SK-N-SH (cell line): ENCODE data around the gene LRRC36. TPM values are rescaled to one million over a fixed set of nuclear protein-coding genes. Genes with fewer than 3 reads are reported as not detected.
"Not testable (repeated sequence)": the region's sequence is repeated elsewhere in the genome, so short reads cannot be mapped to it uniquely, and the experiment has no call there.

Experiments used
- CTCF ChIA-PET: fragments of 300-600, 350-600 bp; formaldehyde crosslinking; extraction: SDS; loops from one replicate; lab custom pipeline; 2021; lab: Yijun Ruan, JAX
- POLR2A ChIA-PET: fragments of 350-600 bp; sonication (Branson Sonifier 250); formaldehyde crosslinking; extraction: SDS; loops from one replicate; lab custom pipeline; 2020; ENCODE audit warnings: antibody characterized with exemption, inconsistent platforms; lab: Yijun Ruan, JAX
- DNase-seq: peaks from one replicate; pipeline ENCODE4 v3.0.0; 2012
- H2AFZ ChIP-seq: fragments of 200-600 bp; sonication (generic); 2 replicates; pipeline ENCODE4 v1.8.1; 2016; ENCODE audit warnings: antibody characterized with exemption, mild to moderate bottlenecking, low read depth
- H3F3A ChIP-seq: fragments of 200-600 bp; sonication (generic); replicated peaks from 2 replicates; pipeline ENCODE3; 2016; ENCODE audit warnings: antibody characterized with exemption, mild to moderate bottlenecking; ENCODE audit not compliant: insufficient read depth
- H3K27ac ChIP-seq, 2 experiments: fragments of 200-500 bp in 1 of 2; fragments of 200-600 bp in 1 of 2; sonication (Bioruptor generic) in 1 of 2; sonication (generic), shearing (Covaris generic) in 1 of 2; 2 replicates each; pipeline versions ENCODE4 v1.5.1 to v1.6.1; 2014 to 2016; ENCODE audit warnings: low read depth in 2 of 2, inconsistent platforms in 1 of 2, low read length in 1 of 2, mild to moderate bottlenecking in 1 of 2, mixed read lengths in 1 of 2
- H3K27me3 ChIP-seq: fragments of 200-600 bp; sonication (generic), shearing (Covaris generic); 2 replicates; pipeline ENCODE4 v1.6.1; 2016; ENCODE audit warnings: mixed run types; ENCODE audit not compliant: insufficient read depth
- H3K36me3 ChIP-seq, 2 experiments: fragments of 200-500 bp in 1 of 2; fragments of 200-600 bp in 1 of 2; sonication (Bioruptor generic) in 1 of 2; sonication (generic) in 1 of 2; replicated peaks in 1 of 2; 2 replicates each; pipeline versions ENCODE3 to v1.5.1; 2014 to 2016; ENCODE audit warnings: low read length in 1 of 2, mild to moderate bottlenecking in 1 of 2; ENCODE audit not compliant: insufficient read depth in 2 of 2, control insufficient read depth in 1 of 2
- H3K4me1 ChIP-seq, 2 experiments: fragments of 200-500 bp in 1 of 2; fragments of 200-600 bp in 1 of 2; sonication (Bioruptor generic) in 1 of 2; sonication (generic), shearing (Covaris generic) in 1 of 2; 2 replicates each; pipeline versions ENCODE4 v1.5.1 to v1.6.1; 2014 to 2016; ENCODE audit warnings: low read depth in 1 of 2, low read length in 1 of 2, mixed run types in 1 of 2; ENCODE audit not compliant: insufficient read depth in 2 of 2, control insufficient read depth in 1 of 2
- H3K4me2 ChIP-seq: fragments of 200-600 bp; sonication (generic), shearing (Covaris generic); 2 replicates; pipeline ENCODE4 v1.6.1; 2017; ENCODE audit warnings: mixed run types
- H3K4me3 ChIP-seq, 2 experiments: fragments of 200-500 bp in 1 of 2; fragments of 200-600 bp in 1 of 2; sonication (Bioruptor generic) in 1 of 2; sonication (generic), shearing (Covaris generic) in 1 of 2; 2 replicates each; pipeline versions ENCODE4 v1.5.1 to v1.8.1; 2014 to 2016; ENCODE audit warnings: low read depth in 2 of 2, inconsistent platforms in 1 of 2, low read length in 1 of 2, mild to moderate bottlenecking in 1 of 2, mixed read lengths in 1 of 2, moderate library complexity in 1 of 2
- H3K79me2 ChIP-seq: fragments of 200-600 bp; sonication (generic); 2 replicates; pipeline ENCODE4 v1.8.1; 2017; ENCODE audit warnings: mild to moderate bottlenecking; ENCODE audit not compliant: insufficient read depth
- H3K9ac ChIP-seq: fragments of 200-600 bp; sonication (generic); 2 replicates; pipeline ENCODE4 v1.6.1; 2017; ENCODE audit warnings: mixed run types
- H3K9me2 ChIP-seq: fragments of 200-600 bp; sonication (generic); 2 replicates; pipeline ENCODE4 v1.6.1; 2017; ENCODE audit warnings: mixed run types
- H3K9me3 ChIP-seq: fragments of 200-600 bp; sonication (generic); 2 replicates; pipeline ENCODE4 v1.6.1; 2017; ENCODE audit warnings: mixed run types, mild to moderate bottlenecking, moderate library complexity
- H4K20me1 ChIP-seq: fragments of 200-600 bp; sonication (generic); 2 replicates; pipeline ENCODE4 v1.6.1; 2017; ENCODE audit warnings: mild to moderate bottlenecking, mixed run types; ENCODE audit not compliant: insufficient read depth
- CHD2 ChIP-seq: fragments of 150-350 bp; IDR thresholded peaks from 2 replicates; pipeline ENCODE4 v1.6.1; 2018; ENCODE audit warnings: low read length; ENCODE audit not compliant: partially characterized antibody
- EP300 ChIP-seq, 2 experiments: IDR thresholded peaks; 2 replicates each; pipeline versions ENCODE4 v1.4.0 to v1.6.1; 2012; ENCODE audit warnings: borderline replicate concordance in 1 of 2, low read depth in 1 of 2, low read length in 1 of 2
- EZH2phosphoT487 ChIP-seq: fragments of 200-600 bp; sonication (generic); IDR thresholded peaks from 2 replicates; pipeline ENCODE4 v1.6.1; 2017; ENCODE audit warnings: low read depth, mixed run types, mild to moderate bottlenecking, antibody characterized with exemption, moderate library complexity, borderline replicate concordance
- FOSL2 ChIP-seq: IDR thresholded peaks from 2 replicates; pipeline ENCODE4 v1.4.0; 2012; ENCODE audit warnings: low read depth, mild to moderate bottlenecking, moderate library complexity, borderline replicate concordance
- FOXJ3 ChIP-seq: sonication (generic); formaldehyde crosslinking; IDR thresholded peaks from 2 replicates; pipeline ENCODE4 v1.5.1; 2020; ENCODE audit warnings: mild to moderate bottlenecking, missing genetic modification reagents
- FOXM1 ChIP-seq: IDR thresholded peaks from 2 replicates; pipeline ENCODE4 v1.4.0; 2012; ENCODE audit warnings: low read depth, mild to moderate bottlenecking
- GABPA ChIP-seq: IDR thresholded peaks from 2 replicates; pipeline ENCODE4 v1.4.0; 2012; ENCODE audit warnings: low read depth, mild to moderate bottlenecking
- JUND ChIP-seq: IDR thresholded peaks from 2 replicates; pipeline ENCODE4 v1.4.0; 2012
- MXI1 ChIP-seq: IDR thresholded peaks from 2 replicates; pipeline ENCODE4 v1.6.1; 2012; ENCODE audit warnings: mild to moderate bottlenecking, low read depth, low read length, improper control_type of control experiment
- POLR2AphosphoS5 ChIP-seq: IDR thresholded peaks from 2 replicates; pipeline ENCODE4 v1.6.1; 2012; ENCODE audit warnings: low read depth, low read length
- RAD21 ChIP-seq: IDR thresholded peaks from 2 replicates; pipeline ENCODE4 v1.6.1; 2012; ENCODE audit warnings: mild to moderate bottlenecking, low read length
- SIN3A ChIP-seq: IDR thresholded peaks from 2 replicates; pipeline ENCODE4 v1.6.1; 2012; ENCODE audit warnings: low read depth, mild to moderate bottlenecking, low read length, moderate library complexity, borderline replicate concordance
- YY1 ChIP-seq: IDR thresholded peaks from 2 replicates; pipeline ENCODE4 v1.4.0; 2012; ENCODE audit warnings: low read depth, mild to moderate bottlenecking
- WGBS: methylation state at CpG from one replicate; pipeline ENCODE4 v1.1.6; 2017; ENCODE audit warnings: low lambda C conversion rate; 5-methylcytosine and 5-hydroxymethylcytosine counted together
- polyA plus RNA-seq, 3 experiments: library from polyadenylated mRNA; depleted of rRNA; stranded (reverse); fragments of >200 nt; gene quantifications; 2 replicates each; pipeline ENCODE4 v1.2.3, GENCODE V29; 2012
- TF ChIP-seq, protein P1 (sequence below): fragments of 200-600 bp; sonication (generic); IDR thresholded peaks from 2 replicates; pipeline ENCODE4 v1.6.1; 2017; ENCODE audit warnings: antibody characterized with exemption, mild to moderate bottlenecking, moderate library complexity
- TF ChIP-seq, protein P2 (sequence below): fragments of 150-350 bp; IDR thresholded peaks from 2 replicates; pipeline ENCODE4 v1.6.1; 2016; ENCODE audit warnings: mild to moderate bottlenecking, low read depth, low read length
- TF ChIP-seq, protein P3 (sequence below): IDR thresholded peaks from 2 replicates; pipeline ENCODE4 v1.4.0; 2012; ENCODE audit warnings: low read depth, borderline replicate concordance

LRRC36 gene
- polyA plus RNA-seq, 1 of the 3 experiments (the other 2 are of a cell fraction) = 0.92 TPM

DNA sequence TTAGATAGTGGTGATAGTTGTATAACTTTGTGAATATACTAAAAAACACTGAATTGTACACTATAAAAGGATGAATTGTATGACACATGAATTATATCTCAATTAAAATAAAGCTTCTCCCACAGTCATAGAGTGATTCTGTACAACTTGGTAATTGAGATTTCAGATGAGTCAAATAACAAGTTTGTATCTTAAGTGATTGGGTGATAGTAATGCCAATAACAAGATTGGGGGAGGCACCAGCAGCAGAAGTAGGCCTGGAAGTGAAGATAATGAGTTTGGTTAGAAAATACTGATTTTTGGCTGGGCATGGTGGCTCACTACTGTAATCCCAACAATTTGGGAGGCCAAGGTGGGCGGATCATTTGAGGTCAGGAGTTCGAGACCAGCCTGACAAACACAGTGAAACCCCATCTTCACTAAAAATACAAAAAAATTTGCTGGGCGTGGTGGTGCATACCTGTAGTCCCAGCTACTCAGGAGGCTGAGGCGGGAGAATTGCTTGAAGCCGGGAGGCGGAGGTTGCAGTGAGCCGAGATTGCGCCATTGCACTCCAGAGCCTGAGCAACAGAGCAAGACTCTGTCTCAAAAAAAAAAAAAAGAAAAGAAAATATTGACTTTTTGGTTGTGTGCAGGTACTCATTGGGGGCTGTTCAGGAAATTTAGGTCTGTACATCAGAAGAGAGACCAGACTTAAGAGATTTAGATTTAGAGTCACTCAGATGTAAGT lies 33.1 kb downstream of the LRRC36 start:
- H3K27me3 ChIP-seq, H3K4me1 ChIP-seq, H3K9ac ChIP-seq, H3K27ac ChIP-seq, H3F3A ChIP-seq, H3K4me2 ChIP-seq, POLR2A ChIA-PET, H3K79me2 ChIP-seq, H3K4me3 ChIP-seq, H4K20me1 ChIP-seq, H3K36me3 ChIP-seq, H3K9me3 ChIP-seq, H3K9me2 ChIP-seq, DNase-seq, H2AFZ ChIP-seq: not testable (repeated sequence)
- CTCF ChIA-PET = interaction anchor here (0.6 to 1.0 kb wide), 2 partner anchors 75 to 174 kb away, joined by 3 to 4 read pairs; no protein-coding TSS in a partner anchor
- 87% methylated on average over 8 of the region's 8 CpGs for WGBS

DNA sequence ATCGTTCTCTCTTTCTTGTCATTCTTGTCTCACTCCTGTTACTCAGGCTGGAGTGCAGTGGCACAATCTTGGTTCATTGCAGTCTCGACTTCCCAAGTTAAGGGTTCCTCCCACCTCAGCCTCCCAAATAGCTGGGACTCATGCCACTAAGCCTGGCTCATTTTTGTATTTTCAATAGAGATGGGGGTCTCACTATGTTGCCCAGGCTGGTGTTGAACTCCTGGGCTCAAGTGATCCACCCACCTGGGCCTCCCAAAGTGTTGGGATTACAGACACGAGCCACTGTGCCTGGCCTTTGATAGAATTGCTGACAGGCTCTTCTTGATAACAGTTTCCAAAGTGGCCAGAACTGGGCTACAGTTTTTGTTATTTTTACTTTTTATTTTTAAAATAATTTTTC lies 34.4 kb downstream of the LRRC36 start:
- Histone ChIP-seq H3K9ac (no peak overlapping the region), H3K4me2 (no peak overlapping the region), H3F3A (peaks cover 4% of the 10 kb centered on the region), H3K27ac (no peak overlapping the region), H4K20me1 (no peaks in the 10 kb centered on the region), H2AFZ (no peak overlapping the region), H3K4me1 (no peaks in the 10 kb centered on the region), H3K27me3 (no peaks in the 10 kb centered on the region), H3K9me3 (no peaks in the 10 kb centered on the region), H3K36me3 (no peaks in the 10 kb centered on the region), H3K79me2 (no peaks in the 10 kb centered on the region), H3K4me3 (no peak overlapping the region), H3K9me2 (no peaks in the 10 kb centered on the region)
- no peak for TF ChIP-seq RAD21
- TF ChIP-seq SIN3A = no peak
- TF ChIP-seq, protein P1, sequence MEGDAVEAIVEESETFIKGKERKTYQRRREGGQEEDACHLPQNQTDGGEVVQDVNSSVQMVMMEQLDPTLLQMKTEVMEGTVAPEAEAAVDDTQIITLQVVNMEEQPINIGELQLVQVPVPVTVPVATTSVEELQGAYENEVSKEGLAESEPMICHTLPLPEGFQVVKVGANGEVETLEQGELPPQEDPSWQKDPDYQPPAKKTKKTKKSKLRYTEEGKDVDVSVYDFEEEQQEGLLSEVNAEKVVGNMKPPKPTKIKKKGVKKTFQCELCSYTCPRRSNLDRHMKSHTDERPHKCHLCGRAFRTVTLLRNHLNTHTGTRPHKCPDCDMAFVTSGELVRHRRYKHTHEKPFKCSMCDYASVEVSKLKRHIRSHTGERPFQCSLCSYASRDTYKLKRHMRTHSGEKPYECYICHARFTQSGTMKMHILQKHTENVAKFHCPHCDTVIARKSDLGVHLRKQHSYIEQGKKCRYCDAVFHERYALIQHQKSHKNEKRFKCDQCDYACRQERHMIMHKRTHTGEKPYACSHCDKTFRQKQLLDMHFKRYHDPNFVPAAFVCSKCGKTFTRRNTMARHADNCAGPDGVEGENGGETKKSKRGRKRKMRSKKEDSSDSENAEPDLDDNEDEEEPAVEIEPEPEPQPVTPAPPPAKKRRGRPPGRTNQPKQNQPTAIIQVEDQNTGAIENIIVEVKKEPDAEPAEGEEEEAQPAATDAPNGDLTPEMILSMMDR = no peak
- TF ChIP-seq JUND = no peak
- TF ChIP-seq EZH2phosphoT487 = no peak
- no peak for TF ChIP-seq FOXJ3 (CRISPR knock-in tag)
- TF ChIP-seq YY1 = no peak
- ChIA-PET POLR2A (no interaction called here), CTCF (no interaction called here)
- WGBS = 63% methylated on average over 3 of the region's 3 CpGs
- no peak for DNase-seq

DNA sequence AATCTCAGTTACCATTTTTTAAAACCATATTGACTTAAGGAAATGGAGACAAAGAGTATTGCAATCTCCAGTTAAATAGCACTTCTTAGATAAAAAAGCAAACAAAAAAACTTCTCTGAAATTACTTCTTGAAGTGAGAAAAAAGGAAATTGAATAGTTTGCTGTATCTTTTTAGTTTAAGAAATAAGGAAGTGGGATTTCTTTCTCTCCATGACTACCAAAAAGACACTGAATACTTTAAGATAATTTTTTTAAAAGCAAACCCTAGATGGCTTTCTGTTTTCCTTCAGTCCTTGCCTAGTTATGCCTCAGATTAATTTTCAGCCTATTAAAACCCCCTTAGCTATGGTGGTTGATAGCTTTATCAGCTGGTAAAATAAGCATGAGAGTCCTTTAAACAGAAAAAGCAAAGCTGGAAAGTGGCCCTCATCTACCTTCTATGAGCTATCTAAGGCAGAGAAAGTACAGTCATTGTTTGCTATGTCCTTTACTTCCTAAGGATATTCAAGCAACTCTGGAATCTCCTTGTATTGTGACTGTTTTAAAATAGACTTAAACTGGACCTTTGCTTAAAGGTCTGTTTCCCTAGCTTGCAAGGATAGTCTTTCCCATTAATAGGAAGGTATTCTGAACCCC lies 38.1 kb downstream of the LRRC36 start:
- Histone ChIP-seq H4K20me1 (no peaks in the 10 kb centered on the region), H3K4me3 (no peak overlapping the region), H3K36me3 (no peaks in the 10 kb centered on the region), H3K9ac (no peak overlapping the region), H3K79me2 (no peaks in the 10 kb centered on the region), H2AFZ (peak overlapping the region; percentile 53; the same call in 1 of the 2 replicates), H3K9me2 (no peaks in the 10 kb centered on the region), H3K27ac (no peak overlapping the region), H3K4me1 (no peaks in the 10 kb centered on the region), H3K27me3 (no peaks in the 10 kb centered on the region; the same call in 1 of the 2 replicates), H3F3A (peaks cover 4% of the 10 kb centered on the region), H3K9me3 (no peaks in the 10 kb centered on the region), H3K4me2 (no peak overlapping the region)
- CTCF ChIA-PET = interaction anchor here (0.6 to 1.0 kb wide), 4 partner anchors 9 to 148 kb away, joined by 3 to 5 read pairs (median 3); no protein-coding TSS in a partner anchor
- no peak for DNase-seq
- POLR2A ChIA-PET = no interaction called here
- TF ChIP-seq FOXM1 (no peak), JUND (no peak), MXI1 (no peak), CHD2 (no peak), YY1 (no peak), SIN3A (no peak), FOSL2 (no peak), GABPA (no peak), EP300 (IDR thresholded peaks at IDR 0.05; ENCODE audit: borderline replicate concordance in 1 of 2, low read depth in 1 of 2, low read length in 1 of 2) (no peak), POLR2AphosphoS5 (no peak)
- TF ChIP-seq, protein P2, sequence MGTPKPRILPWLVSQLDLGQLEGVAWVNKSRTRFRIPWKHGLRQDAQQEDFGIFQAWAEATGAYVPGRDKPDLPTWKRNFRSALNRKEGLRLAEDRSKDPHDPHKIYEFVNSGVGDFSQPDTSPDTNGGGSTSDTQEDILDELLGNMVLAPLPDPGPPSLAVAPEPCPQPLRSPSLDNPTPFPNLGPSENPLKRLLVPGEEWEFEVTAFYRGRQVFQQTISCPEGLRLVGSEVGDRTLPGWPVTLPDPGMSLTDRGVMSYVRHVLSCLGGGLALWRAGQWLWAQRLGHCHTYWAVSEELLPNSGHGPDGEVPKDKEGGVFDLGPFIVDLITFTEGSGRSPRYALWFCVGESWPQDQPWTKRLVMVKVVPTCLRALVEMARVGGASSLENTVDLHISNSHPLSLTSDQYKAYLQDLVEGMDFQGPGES = no peak
- TF ChIP-seq, protein P3, sequence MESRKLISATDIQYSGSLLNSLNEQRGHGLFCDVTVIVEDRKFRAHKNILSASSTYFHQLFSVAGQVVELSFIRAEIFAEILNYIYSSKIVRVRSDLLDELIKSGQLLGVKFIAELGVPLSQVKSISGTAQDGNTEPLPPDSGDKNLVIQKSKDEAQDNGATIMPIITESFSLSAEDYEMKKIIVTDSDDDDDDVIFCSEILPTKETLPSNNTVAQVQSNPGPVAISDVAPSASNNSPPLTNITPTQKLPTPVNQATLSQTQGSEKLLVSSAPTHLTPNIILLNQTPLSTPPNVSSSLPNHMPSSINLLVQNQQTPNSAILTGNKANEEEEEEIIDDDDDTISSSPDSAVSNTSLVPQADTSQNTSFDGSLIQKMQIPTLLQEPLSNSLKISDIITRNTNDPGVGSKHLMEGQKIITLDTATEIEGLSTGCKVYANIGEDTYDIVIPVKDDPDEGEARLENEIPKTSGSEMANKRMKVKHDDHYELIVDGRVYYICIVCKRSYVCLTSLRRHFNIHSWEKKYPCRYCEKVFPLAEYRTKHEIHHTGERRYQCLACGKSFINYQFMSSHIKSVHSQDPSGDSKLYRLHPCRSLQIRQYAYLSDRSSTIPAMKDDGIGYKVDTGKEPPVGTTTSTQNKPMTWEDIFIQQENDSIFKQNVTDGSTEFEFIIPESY = no peak
